K562 (cell line): ENCODE measurements around the gene AGPAT1. TPM values are rescaled to one million over a fixed set of nuclear protein-coding genes. Genes with fewer than 3 reads are reported as not detected.

Experiments
- ATF2 ChIP-seq: sonication (generic); formaldehyde crosslinking; IDR thresholded peaks from 2 replicates; pipeline ENCODE4 v1.8.1; 2022; ENCODE audit warnings: missing genetic modification reagents
- BRF2 ChIP-seq: IDR thresholded peaks from 3 replicates; pipeline ENCODE4 v1.6.1; 2011; ENCODE audit warnings: borderline replicate concordance, mild to moderate bottlenecking; ENCODE audit not compliant: insufficient read length, insufficient read depth
- CBFA2T2 ChIP-seq: fragments of 450-650 bp; conservative IDR thresholded peaks from 2 replicates; pipeline ENCODE4 v1.6.1; 2017; ENCODE audit warnings: mild to moderate bottlenecking
- CTCFL ChIP-seq: IDR thresholded peaks from 2 replicates; pipeline ENCODE4 v1.6.1; 2011; ENCODE audit warnings: borderline replicate concordance, low read depth, mild to moderate bottlenecking, moderate library complexity, low read length; ENCODE audit not compliant: insufficient read depth, poor library complexity, severe bottlenecking
- ESRRA ChIP-seq: fragments of 450-650 bp; IDR thresholded peaks from 2 replicates; pipeline ENCODE4 v1.6.1; 2014; ENCODE audit warnings: low read depth, mild to moderate bottlenecking, moderate library complexity, borderline replicate concordance
- GMEB1 ChIP-seq: fragments of 250-450 bp; sonication (Bioruptor Pico); IDR thresholded peaks from 2 replicates; pipeline ENCODE4 v1.4.0; 2020; ENCODE audit warnings: mild to moderate bottlenecking
- HBP1 ChIP-seq: fragments of 450-650 bp; formaldehyde crosslinking; IDR thresholded peaks from 2 replicates; pipeline ENCODE4 v1.4.0; 2022; ENCODE audit warnings: missing genetic modification characterization
- MEIS2 ChIP-seq: fragments of 450-650 bp; IDR thresholded peaks from 2 replicates; pipeline ENCODE4 v1.6.1; 2014; ENCODE audit warnings: mild to moderate bottlenecking; ENCODE audit not compliant: partially characterized antibody
- ZBTB7A ChIP-seq: IDR thresholded peaks from 2 replicates; pipeline ENCODE4 v1.6.1; 2011; ENCODE audit warnings: low read depth, mild to moderate bottlenecking, low read length, moderate library complexity, borderline replicate concordance; ENCODE audit not compliant: control insufficient read depth
- ZKSCAN1 ChIP-seq: fragments of 150-350 bp; IDR thresholded peaks from 2 replicates; pipeline ENCODE4 v1.6.1; 2016; ENCODE audit warnings: low read depth, low read length
- ZMIZ1 ChIP-seq, 2 experiments: fragments of 150-350 bp in 1 of 2; IDR thresholded peaks; 2 replicates each; pipeline ENCODE4 v1.6.1; 2012 to 2016; ENCODE audit warnings: low read depth in 2 of 2, low read length in 2 of 2, mild to moderate bottlenecking in 1 of 2, moderate library complexity in 1 of 2
- ZNF668 ChIP-seq: fragments of 250-450 bp; sonication (Bioruptor Pico); IDR thresholded peaks from 2 replicates; pipeline ENCODE4 v1.8.0; 2022; ENCODE audit warnings: mild to moderate bottlenecking, inconsistent platforms
- ZNF778 ChIP-seq: fragments of 450-650 bp; formaldehyde crosslinking; IDR thresholded peaks from 2 replicates; pipeline ENCODE4 v1.4.0; 2020; ENCODE audit warnings: mild to moderate bottlenecking, moderate library complexity
- polyA plus RNA-seq, 8 experiments: library from polyadenylated mRNA; depleted of rRNA in 4 of 8; stranded (reverse) in 5 of 8; unstranded in 3 of 8; fragments of >200 nt; fragmentation: Nextera tagmentation in 2 of 8; fragmentation: Illumina TruSeq in 1 of 8; extraction: Ambion mirVana in 2 of 8; extraction: Trizol in 1 of 8; gene quantifications; 2 replicates each; pipeline versions ENCODE4 v1.2.1 to v1.2.3, GENCODE V29; 2011 to 2014; ENCODE audit warnings: inconsistent platforms in 1 of 8, missing spikeins in 1 of 8
- total RNA-seq, 7 experiments: library from RNA; depleted of rRNA in 6 of 7; stranded (reverse); fragments of >200 nt in 6 of 7; fragmentation: Illumina TruSeq in 2 of 7; extraction: Trizol in 2 of 7; gene quantifications; 2 replicates each; pipeline versions ENCODE4 v1.2.1 to v1.2.3, GENCODE V29; 2011 to 2021; ENCODE audit warnings: low replicate concordance in 1 of 7

The AGPAT1 gene
- total and polyA plus RNA-seq, 9 of the 15 experiments (the other 6 are each of a cell fraction or from before 2014, with no cell fraction given) = 37.9 to 176 (median 69.4) TPM

GRCh38 chr6:32153564-32154513 is 22.0 kb downstream of the AGPAT1 start, which contains the start of gene PPT2 (continued):
- TF ChIP-seq ZMIZ1 (IDR thresholded peaks at IDR 0.05; ENCODE audit: low read depth in 2 of 2, low read length in 2 of 2) (peak in 1 of 2 experiments; percentile 9; a peak in 1 of 4 replicates), ATF2 (CRISPR knock-in tag) (no peak), ZNF778 (no peak), MEIS2 (peak; percentile 29), CTCFL (peak; percentile 61), HBP1 (CRISPR knock-in tag) (peak; percentile 20; the same call in 1 of the 2 replicates), ZNF668 (CRISPR knock-in tag) (no peak), ZBTB7A (peak; percentile 82; the same call in 1 of the 2 replicates), CBFA2T2 (no peak), GMEB1 (CRISPR knock-in tag) (peak; percentile 86), ESRRA (no peak), ZKSCAN1 (peak; percentile 71), BRF2 (no peak)
